AG08395 (cell line): Measurements from ENCODE around the gene HGD.
"Not testable (repeated sequence)": the region's sequence is repeated elsewhere in the genome, so short reads cannot be mapped to it uniquely, and the experiment has no call there.

Source experiments
- DNase-seq: peaks from one replicate; pipeline ENCODE4 v3.0.0; 2012; ENCODE audit warnings: mixed read lengths, low spot score

HGD gene

GRCh38 chr3:120678984-120679383 is 3.1 kb downstream of the HGD start:
- no peak for DNase-seq

GRCh38 chr3:120678331-120678947 is 3.6 kb downstream of the HGD start:
- DNase-seq: peak; percentile 48

- DNase-seq: not testable (repeated sequence)
Measured at GRCh38 chr3:120677193-120677592, 4.8 kb downstream of the HGD start.

GRCh38 chr3:120673116-120673515 is 8.9 kb downstream of the HGD start:
- no peak for DNase-seq

GRCh38 chr3:120670576-120670975 is 11.5 kb downstream of the HGD start:
- no peak for DNase-seq

GRCh38 chr3:120664926-120665325 is 17.1 kb downstream of the HGD start:
- DNase-seq: no peak

GRCh38 chr3:120661945-120662344 is 20.1 kb downstream of the HGD start:
- DNase-seq: no peak

- DNase-seq: no peak
Measured at GRCh38 chr3:120661106-120661905, 20.7 kb downstream of the HGD start.

GRCh38 chr3:120659834-120660233 is 22.2 kb downstream of the HGD start:
- DNase-seq: no peak

- DNase-seq: no peak
Measured at GRCh38 chr3:120659285-120659684, 22.8 kb downstream of the HGD start.

GRCh38 chr3:120652896-120653545 is 29.0 kb downstream of the HGD start:
- no peak for DNase-seq

GRCh38 chr3:120652281-120652680 is 29.8 kb downstream of the HGD start:
- no peak for DNase-seq

- no peak for DNase-seq
Measured at GRCh38 chr3:120650311-120650710, 31.7 kb downstream of the HGD start.

- DNase-seq: no peak
Measured at GRCh38 chr3:120649830-120650233, 32.2 kb downstream of the HGD start.

GRCh38 chr3:120648290-120648689 is 33.7 kb downstream of the HGD start:
- DNase-seq: peak; percentile 33

GRCh38 chr3:120646771-120647432 is 35.1 kb downstream of the HGD start:
- DNase-seq: no peak

GRCh38 chr3:120645083-120645845 is 36.8 kb downstream of the HGD start:
- no peak for DNase-seq

GRCh38 chr3:120642368-120642948 is 39.6 kb downstream of the HGD start:
- no peak for DNase-seq

GRCh38 chr3:120641696-120642246 is 40.3 kb downstream of the HGD start:
- no peak for DNase-seq

- no peak for DNase-seq
Measured at GRCh38 chr3:120640231-120640630, 41.8 kb downstream of the HGD start.

- DNase-seq: not testable (repeated sequence)
Measured at GRCh38 chr3:120638820-120639219, 43.2 kb downstream of the HGD start.
